Measurements from ENCODE around the gene KIAA1549.

DNA sequence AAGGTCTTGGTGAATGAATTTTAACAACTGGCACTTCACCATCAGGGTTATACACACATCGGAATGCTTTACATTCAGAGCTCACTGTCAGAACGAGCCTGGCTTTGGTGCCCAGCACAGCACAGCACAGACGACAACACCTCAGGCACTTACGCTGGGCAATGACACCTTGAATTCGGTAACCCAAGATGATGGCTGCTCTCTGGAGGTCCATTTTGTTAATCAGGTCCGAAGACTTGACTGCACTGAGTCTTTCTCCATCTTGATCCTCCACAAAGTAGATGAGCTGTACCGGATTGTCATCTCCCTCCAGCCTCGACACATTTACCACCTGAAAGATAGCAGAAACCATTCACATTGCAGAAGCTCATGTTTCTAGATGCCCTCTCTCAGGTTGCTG, 82.4 kb downstream of the KIAA1549 start:
- TF ChIP-seq, protein P1, sequence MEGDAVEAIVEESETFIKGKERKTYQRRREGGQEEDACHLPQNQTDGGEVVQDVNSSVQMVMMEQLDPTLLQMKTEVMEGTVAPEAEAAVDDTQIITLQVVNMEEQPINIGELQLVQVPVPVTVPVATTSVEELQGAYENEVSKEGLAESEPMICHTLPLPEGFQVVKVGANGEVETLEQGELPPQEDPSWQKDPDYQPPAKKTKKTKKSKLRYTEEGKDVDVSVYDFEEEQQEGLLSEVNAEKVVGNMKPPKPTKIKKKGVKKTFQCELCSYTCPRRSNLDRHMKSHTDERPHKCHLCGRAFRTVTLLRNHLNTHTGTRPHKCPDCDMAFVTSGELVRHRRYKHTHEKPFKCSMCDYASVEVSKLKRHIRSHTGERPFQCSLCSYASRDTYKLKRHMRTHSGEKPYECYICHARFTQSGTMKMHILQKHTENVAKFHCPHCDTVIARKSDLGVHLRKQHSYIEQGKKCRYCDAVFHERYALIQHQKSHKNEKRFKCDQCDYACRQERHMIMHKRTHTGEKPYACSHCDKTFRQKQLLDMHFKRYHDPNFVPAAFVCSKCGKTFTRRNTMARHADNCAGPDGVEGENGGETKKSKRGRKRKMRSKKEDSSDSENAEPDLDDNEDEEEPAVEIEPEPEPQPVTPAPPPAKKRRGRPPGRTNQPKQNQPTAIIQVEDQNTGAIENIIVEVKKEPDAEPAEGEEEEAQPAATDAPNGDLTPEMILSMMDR (optimal IDR thresholded peaks at IDR 0.05 in 1 of 3, IDR thresholded peaks at IDR 0.05 in 1 of 3, conservative IDR thresholded peaks at IDR 0.05 in 1 of 3; ENCODE audit: extremely low read depth in 1 of 3, insufficient read depth in 2 of 3, low read length in 3 of 3): no peak
- TF ChIP-seq EZH2 (IDR thresholded peaks at IDR 0.05; ENCODE audit: low read length): no peak

All from keratinocyte (primary cell).